K562 (cell line): ENCODE data around the gene TINAGL1. TPM values are rescaled to one million over a fixed set of nuclear protein-coding genes. Genes with fewer than 3 reads are reported as not detected.

Experiments
- ATAC-seq: fragments of 200-7000 bp; cut with Tn5 transposase; 3 replicates; pipeline ENCODE4 v1.9.1; 2020; ENCODE audit warnings: moderate library complexity
- BruUV-seq: library from RNA; stranded (reverse); fragments of 400-500 nt; replicated peaks from 2 replicates; lab custom pipeline; 2021; lab: Mats Ljungman, UMichigan
- CTCF ChIA-PET: fragments of 300-600 bp; formaldehyde crosslinking; extraction: SDS; loops from one replicate; lab custom pipeline; 2021; ENCODE audit warnings: low intra/inter-chr PET ratio; lab: Yijun Ruan, JAX
- POLR2A ChIA-PET: fragments of 300-600, 350-650 bp; sonication (Branson Sonifier 250); formaldehyde crosslinking; extraction: SDS; loops from one replicate; lab custom pipeline; 2021; ENCODE audit warnings: antibody characterized with exemption, inconsistent platforms; lab: Yijun Ruan, JAX
- DNase-seq, 4 experiments: peaks; one replicate each; pipeline versions ENCODE4 v3.0.0 to v3.0.0-alpha.2; 2011 to 2018; ENCODE audit warnings: low spot score in 3 of 4, mixed read lengths in 3 of 4; ENCODE audit errors: extremely low read depth in 1 of 4
- FAIRE-seq: peaks from 2 replicates; lab custom pipeline; 2011; peaks lifted over from hg19 to GRCh38; lab: Jason Lieb, UNC
- H2AFZ ChIP-seq: 2 replicates; pipeline ENCODE4 v1.6.0; 2011; ENCODE audit warnings: low read depth, low read length, control low read depth, inconsistent platforms
- H3K27ac ChIP-seq: fragments of 200-600 bp; 3 replicates; pipeline ENCODE4 v1.8.0; 2011; ENCODE audit warnings: low read depth, mild to moderate bottlenecking, control low read depth, inconsistent platforms, low read length, moderate library complexity, mixed read lengths; ENCODE audit errors: extremely low read depth
- H3K27me3 ChIP-seq, 2 experiments: fragments of 300-600 bp in 1 of 2; 2 replicates in 1 of 2; 3 replicates in 1 of 2; pipeline versions ENCODE4 v1.6.0 to v1.8.0; 2011; ENCODE audit warnings: inconsistent platforms in 2 of 2, low read length in 2 of 2, mild to moderate bottlenecking in 1 of 2, mixed read lengths in 1 of 2, moderate library complexity in 1 of 2; ENCODE audit not compliant: control insufficient read depth in 2 of 2, insufficient read depth in 2 of 2
- H3K36me3 ChIP-seq: fragments of 300-600 bp; 3 replicates; pipeline ENCODE4 v1.8.0; 2011; ENCODE audit warnings: mild to moderate bottlenecking, low read length, inconsistent platforms; ENCODE audit not compliant: control insufficient read depth, insufficient read depth
- H3K4me1 ChIP-seq, 2 experiments: fragments of 200-600 bp in 1 of 2; replicated peaks in 1 of 2; 2 replicates in 1 of 2; 3 replicates in 1 of 2; pipeline versions ENCODE4 v1.5.1 to v1.8.0; 2011; ENCODE audit warnings: inconsistent platforms in 2 of 2, low read length in 2 of 2, mild to moderate bottlenecking in 1 of 2, mixed read lengths in 1 of 2, moderate library complexity in 1 of 2; ENCODE audit not compliant: control insufficient read depth in 2 of 2, insufficient read depth in 2 of 2
- H3K4me2 ChIP-seq: 2 replicates; pipeline ENCODE4 v1.6.1; 2011; ENCODE audit warnings: low read length, control low read depth, inconsistent platforms, mixed read lengths; ENCODE audit not compliant: insufficient read depth
- H3K4me3 ChIP-seq: fragments of 200-600 bp; sonication (generic), shearing (Covaris generic); 2 replicates; pipeline ENCODE4 v1.5.1; 2016; ENCODE audit warnings: control low read depth, inconsistent platforms
- H3K79me2 ChIP-seq: fragments of 200-600 bp; 3 replicates; pipeline ENCODE4 v1.8.0; 2011; ENCODE audit warnings: low read length, inconsistent platforms; ENCODE audit not compliant: control insufficient read depth, insufficient read depth
- H3K9ac ChIP-seq, 2 experiments: 2 replicates each; pipeline versions ENCODE4 v1.6.0 to v1.6.1; 2011; ENCODE audit warnings: low read depth in 2 of 2, low read length in 2 of 2, control low read depth in 1 of 2, inconsistent platforms in 1 of 2, mild to moderate bottlenecking in 1 of 2, mixed read lengths in 1 of 2; ENCODE audit not compliant: insufficient read depth in 1 of 2
- H3K9me1 ChIP-seq: one replicate; pipeline ENCODE4 v1.6.0; 2011; ENCODE audit warnings: inconsistent platforms, mild to moderate bottlenecking, low read length, moderate library complexity; ENCODE audit not compliant: control insufficient read depth, insufficient read depth
- H3K9me3 ChIP-seq: replicated peaks from 2 replicates; pipeline ENCODE4 v1.5.1; 2011; ENCODE audit warnings: low read depth, low read length, inconsistent platforms; ENCODE audit not compliant: control insufficient read depth, insufficient read depth
- H4K20me1 ChIP-seq: replicated peaks from 2 replicates; pipeline ENCODE4 v1.6.1; 2011; ENCODE audit warnings: low read length, inconsistent platforms, mixed read lengths; ENCODE audit not compliant: control insufficient read depth, insufficient read depth
- COPS2 ChIP-seq: fragments of 450-650 bp; conservative IDR thresholded peaks from 2 replicates; pipeline ENCODE4 v1.6.1; 2016; ENCODE audit warnings: mild to moderate bottlenecking, moderate library complexity
- ERF ChIP-seq: fragments of 450-650 bp; formaldehyde crosslinking; IDR thresholded peaks from 2 replicates; pipeline ENCODE4 v1.4.0; 2020; ENCODE audit warnings: mild to moderate bottlenecking, mixed read lengths
- FOXK2 ChIP-seq, 2 experiments: fragments of 450-650 bp; IDR thresholded peaks in 1 of 2; conservative IDR thresholded peaks in 1 of 2; 2 replicates each; pipeline ENCODE4 v1.6.1; 2016; ENCODE audit warnings: low read depth in 2 of 2, mild to moderate bottlenecking in 1 of 2
- GABPB1 ChIP-seq: sonication (generic); formaldehyde crosslinking; IDR thresholded peaks from 2 replicates; pipeline ENCODE4 v1.8.0; 2022; ENCODE audit warnings: mild to moderate bottlenecking, missing genetic modification reagents
- GATAD2B ChIP-seq: fragments of 450-650 bp; IDR thresholded peaks from 2 replicates; pipeline ENCODE4 v1.6.1; 2017; ENCODE audit warnings: mild to moderate bottlenecking, borderline replicate concordance
- KLF1 ChIP-seq: fragments of 450-650 bp; IDR thresholded peaks from 2 replicates; pipeline ENCODE4 v1.6.1; 2016; ENCODE audit warnings: missing genetic modification characterization, missing compliant biosample characterization
- KLF13 ChIP-seq: fragments of 450-650 bp; IDR thresholded peaks from 2 replicates; pipeline ENCODE4 v1.6.1; 2016; ENCODE audit warnings: missing genetic modification characterization, low read depth, mild to moderate bottlenecking, missing compliant biosample characterization, moderate library complexity, borderline replicate concordance
- RERE ChIP-seq: sonication (generic); formaldehyde crosslinking; IDR thresholded peaks from 2 replicates; pipeline ENCODE4 v1.8.0; 2023; ENCODE audit warnings: missing genetic modification reagents, mild to moderate bottlenecking, borderline replicate concordance
- ZNF384 ChIP-seq: IDR thresholded peaks from 2 replicates; pipeline ENCODE4 v1.6.1; 2012; ENCODE audit warnings: low read depth, low read length, improper control_type of control experiment
- ZSCAN29 ChIP-seq: fragments of 450-650 bp; IDR thresholded peaks from 2 replicates; pipeline ENCODE4 v1.6.1; 2017
- WGBS: fragments of 100-300 bp; shearing (Covaris generic); methylation state at CpG from one replicate; pipeline ENCODE4 v1.1.6; 2016; ENCODE audit warnings: low coverage, mixed read lengths; ENCODE audit not compliant: insufficient coverage; ENCODE audit errors: missing lambda C conversion rate; 5-methylcytosine and 5-hydroxymethylcytosine counted together
- in situ Hi-C: fragments of 300-500 bp; cut with MboI; formaldehyde crosslinking; loops from 4 replicates; pipeline ENCODE4 v1.15.0; 2018; ENCODE audit warnings: inconsistent platforms, mixed read lengths
- intact Hi-C: fragments of 100-400 bp; cut with micrococcal nuclease; formaldehyde crosslinking; loops from 2 replicates; pipeline ENCODE4 v1.14.2; 2022
- polyA plus RNA-seq, 8 experiments: library from polyadenylated mRNA; depleted of rRNA in 4 of 8; stranded (reverse) in 5 of 8; unstranded in 3 of 8; fragments of >200 nt; fragmentation: Nextera tagmentation in 2 of 8; fragmentation: Illumina TruSeq in 1 of 8; extraction: Ambion mirVana in 2 of 8; extraction: Trizol in 1 of 8; gene quantifications; 2 replicates each; pipeline versions ENCODE4 v1.2.1 to v1.2.3, GENCODE V29; 2011 to 2014; ENCODE audit warnings: inconsistent platforms in 1 of 8, missing spikeins in 1 of 8
- total RNA-seq, 7 experiments: library from RNA; depleted of rRNA in 6 of 7; stranded (reverse); fragments of >200 nt in 6 of 7; fragmentation: Illumina TruSeq in 2 of 7; extraction: Trizol in 2 of 7; gene quantifications; 2 replicates each; pipeline versions ENCODE4 v1.2.1 to v1.2.3, GENCODE V29; 2011 to 2021; ENCODE audit warnings: low replicate concordance in 1 of 7
- TF ChIP-seq, protein P1 (sequence below): fragments of 250-450 bp; sonication (Bioruptor Pico); IDR thresholded peaks from 2 replicates; pipeline ENCODE4 v1.4.0; 2020; ENCODE audit warnings: mild to moderate bottlenecking, moderate library complexity

The TINAGL1 gene
- total and polyA plus RNA-seq, 9 of the 15 experiments (the other 6 are each of a cell fraction or from before 2014, with no cell fraction given) = 0.04 to 1.2 (median 0.07) TPM; not detected in 4

GRCh38 chr1:31627930-31628559 lies 51.7 kb downstream of the TINAGL1 start (continued):
- TF ChIP-seq ZNF384 (no peak), FOXK2 (conservative IDR thresholded peaks at IDR 0.05 in 1 of 2, IDR thresholded peaks at IDR 0.05 in 1 of 2; ENCODE audit: low read depth in 2 of 2) (no peak), ERF (CRISPR knock-in tag) (no peak)

DNA sequence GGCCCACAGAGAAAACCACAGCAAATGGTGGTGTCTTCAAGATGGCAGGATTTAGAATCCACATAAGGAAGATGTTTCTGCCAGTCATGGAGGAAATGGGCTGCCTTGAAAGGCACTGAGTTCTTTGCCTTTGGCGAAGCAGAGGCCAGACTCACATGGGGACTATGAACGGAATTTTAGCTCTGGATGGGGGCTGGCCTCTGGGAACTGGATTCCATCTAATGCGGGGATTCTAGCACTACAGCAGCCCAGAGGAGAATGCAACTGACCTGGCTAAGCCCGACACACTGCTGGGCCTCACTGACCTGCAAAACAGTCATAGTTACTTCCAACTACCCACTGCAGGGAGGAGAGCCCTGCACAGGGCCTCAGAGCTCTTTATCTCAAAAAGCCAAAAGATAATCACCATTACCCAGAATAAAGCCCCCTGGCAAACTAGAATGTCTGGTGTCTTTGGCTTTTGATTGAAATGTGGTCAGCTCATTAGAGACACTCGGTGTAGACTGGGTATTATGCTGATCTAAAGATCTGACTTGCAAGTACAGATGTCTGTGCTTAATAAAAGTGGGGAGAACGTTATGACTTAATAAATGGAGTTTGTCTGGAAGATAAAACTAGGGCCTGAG lies 52.7 kb downstream of the TINAGL1 start:
- Histone ChIP-seq H4K20me1 (peaks cover 6% of the 10 kb centered on the region; the same call in 1 of the 2 replicates), H3K27me3 (no peaks in the 10 kb centered on the region), H3K79me2 (no peaks in the 10 kb centered on the region), H2AFZ (no peak overlapping the region), H3K9ac (no peak overlapping the region), H3K4me2 (no peak overlapping the region), H3K4me3 (no peak overlapping the region), H3K27ac (no peak overlapping the region), H3K4me1 (peaks cover 0 to 15% of the 10 kb centered on the region in 2 experiments; a peak in 3 of 5 replicates), H3K9me1 (peaks cover 6% of the 10 kb centered on the region), H3K9me3 (no peaks in the 10 kb centered on the region), H3K36me3 (peaks cover 56% of the 10 kb centered on the region; the same call in 2 of the 3 replicates)
- FAIRE-seq (no peak), ATAC-seq (no peak), DNase-seq (no peak)
- intact Hi-C loops = no loop called here
- WGBS = 70% methylated on average over 6 of the region's 6 CpGs
- ChIA-PET POLR2A (interaction anchor here (0.6 to 6.4 kb wide), 6 partner anchors 10 to 751 kb away, joined by 3 to 47 read pairs (median 4); partner anchors contain the start of gene PEF1), CTCF (interaction anchor here (0.6 kb wide), 1 partner anchor 776 kb away, joined by 4 read pairs; no protein-coding TSS in a partner anchor)
- in situ Hi-C loops = no loop called here
- BruUV-seq = no TSS peak
- TF ChIP-seq, protein P1, sequence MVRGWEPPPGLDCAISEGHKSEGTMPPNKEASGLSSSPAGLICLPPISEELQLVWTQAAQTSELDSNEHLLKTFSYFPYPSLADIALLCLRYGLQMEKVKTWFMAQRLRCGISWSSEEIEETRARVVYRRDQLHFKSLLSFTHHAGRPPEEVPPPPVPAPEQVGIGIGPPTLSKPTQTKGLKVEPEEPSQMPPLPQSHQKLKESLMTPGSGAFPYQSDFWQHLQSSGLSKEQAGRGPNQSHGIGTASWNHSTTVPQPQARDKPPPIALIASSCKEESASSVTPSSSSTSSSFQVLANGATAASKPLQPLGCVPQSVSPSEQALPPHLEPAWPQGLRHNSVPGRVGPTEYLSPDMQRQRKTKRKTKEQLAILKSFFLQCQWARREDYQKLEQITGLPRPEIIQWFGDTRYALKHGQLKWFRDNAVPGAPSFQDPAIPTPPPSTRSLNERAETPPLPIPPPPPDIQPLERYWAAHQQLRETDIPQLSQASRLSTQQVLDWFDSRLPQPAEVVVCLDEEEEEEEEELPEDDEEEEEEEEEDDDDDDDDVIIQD = no peak
- TF ChIP-seq COPS2 (no peak), GABPB1 (CRISPR knock-in tag) (no peak), GATAD2B (no peak), ZSCAN29 (no peak), KLF1 (tag) (no peak), RERE (no peak), KLF13 (tag) (no peak)
